Breast epithelium (tissue), 3 donors: ENCODE measurements around the gene RETNLB.

Source experiments
- POLR2A ChIP-seq: fragments of 450-650 bp; IDR thresholded peaks from one replicate; pipeline ENCODE4 v1.6.1; 2016; ENCODE audit warnings: antibody characterized with exemption, mild to moderate bottlenecking, moderate library complexity
- TF ChIP-seq, protein P1 (sequence below), 3 donors: fragments of 450-650 bp; IDR thresholded peaks; one replicate each; pipeline ENCODE4 v1.5.1; 2016 to 2017; ENCODE audit warnings: antibody characterized with exemption in 3 of 3, mild to moderate bottlenecking in 3 of 3, moderate library complexity in 3 of 3

DNA sequence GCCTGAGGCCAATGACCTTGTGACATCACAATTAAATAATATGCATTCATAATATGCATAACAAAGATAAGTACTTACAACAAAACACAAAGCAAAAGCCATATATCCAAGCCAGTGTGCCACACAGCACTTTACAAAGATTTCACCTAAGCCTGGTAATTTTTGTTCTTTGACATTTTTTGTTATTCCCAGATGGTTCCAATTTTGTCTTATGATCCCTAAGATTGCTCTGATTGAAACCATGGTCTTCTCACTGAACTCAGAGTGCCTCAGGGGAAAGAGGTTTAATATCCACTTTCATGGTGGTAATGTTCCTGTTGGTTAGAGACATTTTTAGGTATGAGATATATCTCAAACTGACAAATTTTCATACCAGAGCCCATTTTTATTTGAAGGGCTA lies 29.1 kb downstream of the RETNLB start:
- TF ChIP-seq, protein P1, sequence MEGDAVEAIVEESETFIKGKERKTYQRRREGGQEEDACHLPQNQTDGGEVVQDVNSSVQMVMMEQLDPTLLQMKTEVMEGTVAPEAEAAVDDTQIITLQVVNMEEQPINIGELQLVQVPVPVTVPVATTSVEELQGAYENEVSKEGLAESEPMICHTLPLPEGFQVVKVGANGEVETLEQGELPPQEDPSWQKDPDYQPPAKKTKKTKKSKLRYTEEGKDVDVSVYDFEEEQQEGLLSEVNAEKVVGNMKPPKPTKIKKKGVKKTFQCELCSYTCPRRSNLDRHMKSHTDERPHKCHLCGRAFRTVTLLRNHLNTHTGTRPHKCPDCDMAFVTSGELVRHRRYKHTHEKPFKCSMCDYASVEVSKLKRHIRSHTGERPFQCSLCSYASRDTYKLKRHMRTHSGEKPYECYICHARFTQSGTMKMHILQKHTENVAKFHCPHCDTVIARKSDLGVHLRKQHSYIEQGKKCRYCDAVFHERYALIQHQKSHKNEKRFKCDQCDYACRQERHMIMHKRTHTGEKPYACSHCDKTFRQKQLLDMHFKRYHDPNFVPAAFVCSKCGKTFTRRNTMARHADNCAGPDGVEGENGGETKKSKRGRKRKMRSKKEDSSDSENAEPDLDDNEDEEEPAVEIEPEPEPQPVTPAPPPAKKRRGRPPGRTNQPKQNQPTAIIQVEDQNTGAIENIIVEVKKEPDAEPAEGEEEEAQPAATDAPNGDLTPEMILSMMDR (IDR thresholded peaks at IDR 0.05), result no peak
- TF ChIP-seq POLR2A, result no peak
